Embryonic facial prominence (tissue), 1 donor: ENCODE measurements around the gene SREBF2.
"Not testable (repeated sequence)": the region's sequence is repeated elsewhere in the genome, so short reads cannot be mapped to it uniquely, and the experiment has no call there.

Experiments
- DNase-seq: peaks from one replicate; pipeline ENCODE4 v3.0.0-alpha.2; 2016; ENCODE audit errors: extremely low spot score

The SREBF2 gene

DNA sequence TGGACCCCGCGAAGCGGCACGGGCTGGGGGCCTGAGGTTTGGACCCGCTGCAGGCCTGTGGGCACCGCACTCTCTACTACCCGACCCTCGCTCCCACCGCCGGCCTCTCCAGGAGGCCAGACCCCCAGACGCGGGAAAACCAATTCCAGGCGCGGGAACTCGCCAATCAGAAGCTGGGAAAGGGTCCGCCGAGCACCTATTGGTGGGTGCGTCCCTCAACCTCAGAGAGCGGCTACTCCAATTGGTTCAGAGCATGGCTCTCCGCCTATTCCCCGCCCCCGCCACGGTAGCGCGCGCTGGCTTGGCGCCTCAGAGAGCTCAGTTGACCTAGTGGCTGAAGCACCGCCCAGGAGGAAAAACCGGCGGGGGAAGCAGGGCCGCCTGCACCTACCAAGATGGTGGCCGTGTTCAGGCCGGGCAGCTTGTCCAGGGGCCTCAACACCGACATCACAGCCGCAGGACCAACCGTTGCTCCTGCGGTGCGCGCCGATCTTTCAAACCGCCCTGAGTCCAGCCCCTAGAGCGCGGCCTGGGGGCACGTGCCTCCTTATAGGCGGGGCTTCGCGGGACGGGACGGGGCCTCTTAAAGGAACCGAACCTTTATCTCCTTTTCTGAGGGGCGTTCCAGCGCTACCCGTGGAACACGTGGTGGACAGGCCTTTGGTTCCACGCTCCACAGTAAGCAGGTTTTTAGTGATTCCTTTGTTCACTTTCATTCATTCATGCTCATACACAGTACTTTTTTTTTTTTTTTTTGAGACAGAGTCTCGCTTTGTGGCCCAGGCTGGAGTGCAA is 113.9 kb downstream of the SREBF2 start, which contains the start of gene CENPM:
Gene CENPM, minus strand, starts transcription at position 524 of the 795 bp plus-strand sequence. Its CDS starts 76 bp downstream, at position 448.
- DNase-seq = peak; percentile 88

DNA sequence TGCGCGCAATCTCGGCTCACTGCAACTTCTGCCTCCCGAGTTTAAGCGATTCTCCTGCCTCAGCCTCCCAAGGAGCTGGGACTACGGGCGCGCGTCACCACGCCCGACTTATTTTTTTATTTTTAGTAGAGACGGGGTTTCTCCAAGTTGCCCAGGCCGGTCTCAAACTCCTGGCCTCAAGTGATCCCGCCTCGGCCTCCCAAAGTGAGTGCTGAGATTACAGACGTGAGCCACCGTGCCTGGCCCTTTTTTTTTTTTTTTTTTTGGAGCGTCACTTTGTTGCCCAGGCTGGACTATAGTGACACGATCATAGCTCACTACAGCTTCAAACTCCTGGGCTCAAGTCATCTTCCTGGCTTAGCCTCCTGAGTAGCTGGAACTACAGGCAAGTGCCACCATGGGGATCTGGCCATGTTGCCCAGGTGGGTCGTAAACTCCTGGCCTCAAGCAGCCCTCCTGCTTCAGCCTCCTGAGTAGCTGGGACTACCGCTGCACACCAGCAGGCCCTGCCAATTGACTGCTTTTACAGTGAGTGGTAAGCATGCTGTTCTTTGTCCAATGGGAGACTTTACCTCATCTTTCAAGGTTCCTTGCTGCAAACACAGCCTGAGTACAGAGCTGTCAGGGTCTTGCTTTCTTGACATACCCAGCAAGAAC is 114.6 kb downstream of the SREBF2 start:
- DNase-seq = no peak

DNA sequence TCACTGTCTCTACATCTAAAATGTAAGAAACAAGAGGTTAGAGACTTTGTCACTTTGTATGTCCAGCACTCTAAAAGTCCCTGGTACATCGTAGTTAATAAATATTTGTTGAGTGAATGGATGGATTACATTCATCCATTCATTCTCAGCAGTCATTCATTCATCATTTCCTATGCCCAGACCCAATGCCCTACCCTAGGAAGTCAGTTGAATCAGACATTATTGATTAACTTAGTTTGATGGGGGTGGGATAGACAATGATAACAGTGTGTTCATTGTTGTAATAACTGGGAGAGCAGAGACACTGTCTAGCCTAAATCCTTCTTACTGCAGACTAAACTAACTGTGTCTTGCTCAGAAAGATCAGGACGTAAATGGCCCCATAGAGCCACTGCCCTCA is 115.2 kb downstream of the SREBF2 start:
- DNase-seq = no peak

DNA sequence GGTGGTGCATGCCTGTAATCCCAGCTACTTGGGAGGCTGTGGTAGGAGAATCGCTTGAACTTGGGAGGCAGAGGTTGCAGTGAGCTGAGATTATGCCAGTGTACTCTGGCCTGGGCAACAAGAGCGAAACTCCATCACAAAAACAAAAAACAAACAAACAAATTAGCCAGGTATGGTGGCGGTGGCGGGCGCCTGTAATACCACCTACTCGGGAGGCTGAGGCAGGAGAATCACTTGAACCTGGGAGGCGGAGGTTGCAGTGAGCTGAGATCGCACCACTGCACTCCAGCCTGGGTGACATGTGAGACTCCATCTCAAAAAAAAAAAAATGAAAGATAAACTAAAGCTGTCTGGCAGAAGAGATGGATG is 116.0 kb downstream of the SREBF2 start:
- not testable (repeated sequence) for DNase-seq

DNA sequence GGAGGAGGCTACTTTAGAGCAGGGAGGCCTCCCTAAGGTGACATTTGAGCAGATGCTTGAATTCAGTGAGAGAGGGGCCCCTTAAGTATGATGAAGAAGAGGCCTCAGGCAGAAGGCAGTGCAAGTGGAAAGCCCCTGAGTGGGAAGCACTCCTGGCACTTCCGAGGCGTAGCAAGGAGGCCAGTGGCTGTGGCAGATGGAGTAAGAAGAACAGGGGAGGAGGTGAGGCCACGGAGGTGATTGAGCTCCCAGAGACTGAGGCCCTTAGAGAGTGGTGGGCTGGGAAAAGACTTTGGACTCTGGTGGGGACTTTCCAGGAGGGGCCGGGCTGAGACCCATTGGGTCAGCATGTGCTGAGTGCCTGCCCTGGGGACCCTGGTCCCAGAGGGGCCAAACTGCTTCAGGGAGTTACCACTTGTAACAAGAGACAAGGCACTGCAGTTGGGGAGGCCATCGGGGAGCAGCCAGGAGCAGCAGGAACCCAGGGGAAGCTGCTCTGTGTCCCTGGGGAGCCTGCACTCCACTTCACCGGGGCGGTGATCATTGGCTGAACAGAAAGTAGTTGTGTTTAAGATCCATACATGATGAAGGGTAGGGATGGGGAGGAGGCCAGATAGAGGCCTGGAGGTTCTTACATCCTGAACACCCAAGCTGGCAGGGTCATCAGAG is 116.5 kb downstream of the SREBF2 start:
- no peak for DNase-seq

DNA sequence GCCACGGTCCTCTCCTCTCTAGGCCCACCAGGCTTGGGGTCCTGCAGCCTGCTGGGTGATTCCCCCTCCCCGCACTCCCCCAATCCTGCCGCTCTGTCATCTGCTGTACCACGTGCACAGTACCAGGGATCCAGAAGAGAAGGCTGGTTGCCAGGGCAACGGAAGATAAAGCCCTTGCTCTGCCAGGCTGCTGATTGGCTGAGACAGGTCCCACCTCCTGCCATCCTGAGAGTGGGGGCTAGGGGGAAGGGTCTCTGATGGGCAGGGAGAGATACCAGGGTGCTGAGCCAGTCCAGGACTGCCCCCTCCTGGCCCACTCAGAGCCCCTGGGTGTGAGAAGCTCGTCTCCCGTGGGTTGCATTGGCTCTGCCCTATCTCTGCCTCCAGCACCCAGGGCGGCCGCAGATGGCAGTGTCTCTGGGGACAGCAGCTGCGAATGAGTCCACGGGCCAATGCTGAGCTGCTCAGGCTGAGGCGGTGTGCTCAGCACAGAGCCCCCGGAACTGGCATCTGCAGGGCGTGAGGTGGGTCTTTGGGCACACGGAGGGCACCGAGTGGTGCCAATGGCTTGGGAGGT is 119.1 kb downstream of the SREBF2 start, which contains the start of gene SMIM45:
Gene SMIM45, plus strand, starts transcription at position 253 of the 577 bp plus-strand sequence.
- no peak for DNase-seq

DNA sequence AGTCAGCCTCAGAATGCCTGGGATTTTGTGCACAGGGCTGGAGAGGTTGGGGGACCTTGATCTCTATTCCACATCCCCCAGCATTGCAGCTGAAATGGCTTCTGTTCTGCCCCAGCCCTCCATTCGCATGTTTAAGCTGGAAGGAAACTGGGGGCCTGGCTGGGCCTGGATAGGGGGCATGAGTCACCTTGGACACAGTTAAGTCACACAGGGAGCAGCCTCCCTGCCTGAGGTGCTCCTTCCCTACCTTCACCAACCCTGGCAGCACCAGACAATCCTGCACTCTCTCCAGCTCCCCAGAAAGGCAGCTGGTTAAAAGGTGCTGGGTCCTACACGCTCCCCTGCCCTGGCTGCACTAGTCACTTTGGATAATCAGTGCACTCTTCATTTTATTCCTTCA is 119.8 kb downstream of the SREBF2 start:
- DNase-seq = no peak
